HEK293 (cell line): ENCODE measurements around the gene RXFP4.

Experiments
- CTCF ChIP-seq: fragments of 450-650 bp; formaldehyde crosslinking; IDR thresholded peaks from 2 replicates; pipeline ENCODE4 v1.5.1; 2016; ENCODE audit warnings: missing biosample characterization, missing genetic modification characterization
- TF ChIP-seq, protein P1 (sequence below): fragments of 450-650 bp; formaldehyde crosslinking; IDR thresholded peaks from 2 replicates; pipeline ENCODE4 v1.5.1; 2016; ENCODE audit warnings: missing biosample characterization, missing genetic modification characterization, low read depth

- TF ChIP-seq, protein P1, sequence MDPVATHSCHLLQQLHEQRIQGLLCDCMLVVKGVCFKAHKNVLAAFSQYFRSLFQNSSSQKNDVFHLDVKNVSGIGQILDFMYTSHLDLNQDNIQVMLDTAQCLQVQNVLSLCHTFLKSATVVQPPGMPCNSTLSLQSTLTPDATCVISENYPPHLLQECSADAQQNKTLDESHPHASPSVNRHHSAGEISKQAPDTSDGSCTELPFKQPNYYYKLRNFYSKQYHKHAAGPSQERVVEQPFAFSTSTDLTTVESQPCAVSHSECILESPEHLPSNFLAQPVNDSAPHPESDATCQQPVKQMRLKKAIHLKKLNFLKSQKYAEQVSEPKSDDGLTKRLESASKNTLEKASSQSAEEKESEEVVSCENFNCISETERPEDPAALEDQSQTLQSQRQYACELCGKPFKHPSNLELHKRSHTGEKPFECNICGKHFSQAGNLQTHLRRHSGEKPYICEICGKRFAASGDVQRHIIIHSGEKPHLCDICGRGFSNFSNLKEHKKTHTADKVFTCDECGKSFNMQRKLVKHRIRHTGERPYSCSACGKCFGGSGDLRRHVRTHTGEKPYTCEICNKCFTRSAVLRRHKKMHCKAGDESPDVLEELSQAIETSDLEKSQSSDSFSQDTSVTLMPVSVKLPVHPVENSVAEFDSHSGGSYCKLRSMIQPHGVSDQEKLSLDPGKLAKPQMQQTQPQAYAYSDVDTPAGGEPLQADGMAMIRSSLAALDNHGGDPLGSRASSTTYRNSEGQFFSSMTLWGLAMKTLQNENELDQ: no peak
- no peak for TF ChIP-seq CTCF (tag by site-specific recombination)
These were observed 36.4 kb downstream of the RXFP4 start for GRCh38 chr1:155977690-155978324.
